Central memory CD8-positive, alpha-beta T cell (primary cell): ENCODE measurements around the gene FIP1L1.
"Not testable (repeated sequence)": the region's sequence is repeated elsewhere in the genome, so short reads cannot be mapped to it uniquely, and the experiment has no call there.

ENCODE experiments used
- ATAC-seq: fragments of 150-1000 bp; cut with Tn5 transposase; replicated peaks from 2 replicates; pipeline ENCODE4 v1.10.0; 2022; ENCODE audit warnings: mild to moderate bottlenecking, moderate FRiP score, moderate number of reproducible peaks; ENCODE audit not compliant: poor library complexity, severe bottlenecking; ENCODE audit errors: extremely low read depth
- DNase-seq, 2 donors: peaks; one replicate each; pipeline ENCODE4 v3.0.0; 2021; ENCODE audit warnings: low spot score in 2 of 2
- H3K27ac Mint-ChIP-seq: one replicate; pipeline ENCODE4 v1.8.0; 2022; ENCODE audit warnings: low read depth, mild to moderate bottlenecking, moderate library complexity, mixed read lengths
- H3K27me3 Mint-ChIP-seq: one replicate; pipeline ENCODE4 v1.8.0; 2022; ENCODE audit warnings: mixed read lengths
- H3K36me3 Mint-ChIP-seq: one replicate; pipeline ENCODE4 v1.8.0; 2022; ENCODE audit warnings: mild to moderate bottlenecking, moderate library complexity, mixed read lengths; ENCODE audit not compliant: insufficient read depth
- H3K4me1 Mint-ChIP-seq: one replicate; pipeline ENCODE4 v1.8.0; 2022; ENCODE audit warnings: mixed read lengths
- H3K4me3 Mint-ChIP-seq: one replicate; pipeline ENCODE4 v1.8.0; 2022; ENCODE audit warnings: mild to moderate bottlenecking, moderate library complexity, mixed read lengths
- H3K9me3 Mint-ChIP-seq: one replicate; pipeline ENCODE4 v1.8.0; 2022; ENCODE audit warnings: mixed read lengths

The FIP1L1 gene, protein sequence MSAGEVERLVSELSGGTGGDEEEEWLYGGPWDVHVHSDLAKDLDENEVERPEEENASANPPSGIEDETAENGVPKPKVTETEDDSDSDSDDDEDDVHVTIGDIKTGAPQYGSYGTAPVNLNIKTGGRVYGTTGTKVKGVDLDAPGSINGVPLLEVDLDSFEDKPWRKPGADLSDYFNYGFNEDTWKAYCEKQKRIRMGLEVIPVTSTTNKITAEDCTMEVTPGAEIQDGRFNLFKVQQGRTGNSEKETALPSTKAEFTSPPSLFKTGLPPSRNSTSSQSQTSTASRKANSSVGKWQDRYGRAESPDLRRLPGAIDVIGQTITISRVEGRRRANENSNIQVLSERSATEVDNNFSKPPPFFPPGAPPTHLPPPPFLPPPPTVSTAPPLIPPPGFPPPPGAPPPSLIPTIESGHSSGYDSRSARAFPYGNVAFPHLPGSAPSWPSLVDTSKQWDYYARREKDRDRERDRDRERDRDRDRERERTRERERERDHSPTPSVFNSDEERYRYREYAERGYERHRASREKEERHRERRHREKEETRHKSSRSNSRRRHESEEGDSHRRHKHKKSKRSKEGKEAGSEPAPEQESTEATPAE

GRCh38 chr4:53377319-53378170, at the start of gene FIP1L1:
FIP1L1 (plus strand) TSS chr4:53377641; CDS start chr4:53377839, 198 bp downstream.
- H3K4me1 Mint-ChIP-seq: peaks cover 34% of the 10 kb centered on the region

GRCh38 chr4:53334916-53335315, 42.5 kb upstream of the FIP1L1 start:
- not testable (repeated sequence) for ATAC-seq, H3K36me3 Mint-ChIP-seq, DNase-seq, H3K4me1 Mint-ChIP-seq, H3K4me3 Mint-ChIP-seq, H3K27me3 Mint-ChIP-seq, H3K27ac Mint-ChIP-seq, H3K9me3 Mint-ChIP-seq

More at GRCh38 chr4:53377319-53378170, at the start of gene FIP1L1:
- H3K4me3 Mint-ChIP-seq: peak within 1 kb of the TSS; percentile 98
- peaks cover 27% of the 10 kb centered on the region for H3K36me3 Mint-ChIP-seq
- no peaks in the 10 kb centered on the region for H3K9me3 Mint-ChIP-seq
- peak within 1 kb of the TSS; percentile 99 for H3K27ac Mint-ChIP-seq
- peak; percentile 93 for ATAC-seq
- H3K27me3 Mint-ChIP-seq: peaks cover under 1% of the 10 kb centered on the region
- DNase-seq: peak; percentile 90 to 95

DNA sequence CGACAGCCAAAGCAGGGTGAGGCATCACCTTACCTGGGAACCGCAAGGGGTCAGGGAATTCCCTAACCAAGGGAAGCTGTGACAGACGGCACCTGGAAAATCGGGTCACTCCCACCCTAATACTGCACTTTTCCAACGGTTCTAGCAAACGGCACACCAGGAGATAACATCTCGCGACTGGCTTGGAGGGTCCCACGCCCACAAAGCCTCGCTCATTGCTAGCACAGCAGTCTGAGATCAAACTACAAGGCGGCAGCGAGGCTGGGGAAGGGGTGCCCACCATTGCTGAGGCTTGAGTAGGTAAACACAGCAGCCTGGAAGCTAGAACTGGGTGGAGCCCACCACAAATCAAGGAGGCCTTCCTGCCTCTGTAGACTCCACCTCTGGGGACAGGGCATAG, 37.3 kb upstream of the FIP1L1 start:
- not testable (repeated sequence) for H3K9me3 Mint-ChIP-seq

DNA sequence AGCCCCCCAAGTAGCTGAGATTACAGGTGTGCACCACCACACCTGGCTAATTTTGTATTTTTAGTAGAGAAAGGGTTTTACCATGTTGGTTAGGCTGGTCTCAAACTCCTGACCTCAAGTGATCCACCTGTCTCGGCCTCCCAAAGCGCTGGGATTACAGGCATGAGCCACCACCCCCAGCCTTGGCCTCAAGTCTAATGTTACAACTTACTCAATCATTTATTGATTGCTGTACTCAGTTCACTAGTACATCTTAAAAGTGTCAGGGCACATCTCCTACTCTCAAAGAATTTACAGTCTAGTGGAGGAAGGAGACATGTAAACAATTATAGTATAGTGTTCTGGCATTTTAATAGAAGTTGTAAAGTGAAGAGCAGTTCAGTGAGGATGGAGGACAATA, 31.0 kb upstream of the FIP1L1 start:
- not testable (repeated sequence) for H3K36me3 Mint-ChIP-seq, H3K9me3 Mint-ChIP-seq, DNase-seq, H3K4me3 Mint-ChIP-seq, H3K27me3 Mint-ChIP-seq, ATAC-seq, H3K27ac Mint-ChIP-seq
- peaks cover 16% of the 10 kb centered on the region for H3K4me1 Mint-ChIP-seq

More for the DNA sequence above, 37.3 kb upstream of the FIP1L1 start:
- H3K4me1 Mint-ChIP-seq: peaks cover 22% of the 10 kb centered on the region
- H3K27ac Mint-ChIP-seq, H3K27me3 Mint-ChIP-seq, H3K36me3 Mint-ChIP-seq, DNase-seq, ATAC-seq, H3K4me3 Mint-ChIP-seq: not testable (repeated sequence)

DNA sequence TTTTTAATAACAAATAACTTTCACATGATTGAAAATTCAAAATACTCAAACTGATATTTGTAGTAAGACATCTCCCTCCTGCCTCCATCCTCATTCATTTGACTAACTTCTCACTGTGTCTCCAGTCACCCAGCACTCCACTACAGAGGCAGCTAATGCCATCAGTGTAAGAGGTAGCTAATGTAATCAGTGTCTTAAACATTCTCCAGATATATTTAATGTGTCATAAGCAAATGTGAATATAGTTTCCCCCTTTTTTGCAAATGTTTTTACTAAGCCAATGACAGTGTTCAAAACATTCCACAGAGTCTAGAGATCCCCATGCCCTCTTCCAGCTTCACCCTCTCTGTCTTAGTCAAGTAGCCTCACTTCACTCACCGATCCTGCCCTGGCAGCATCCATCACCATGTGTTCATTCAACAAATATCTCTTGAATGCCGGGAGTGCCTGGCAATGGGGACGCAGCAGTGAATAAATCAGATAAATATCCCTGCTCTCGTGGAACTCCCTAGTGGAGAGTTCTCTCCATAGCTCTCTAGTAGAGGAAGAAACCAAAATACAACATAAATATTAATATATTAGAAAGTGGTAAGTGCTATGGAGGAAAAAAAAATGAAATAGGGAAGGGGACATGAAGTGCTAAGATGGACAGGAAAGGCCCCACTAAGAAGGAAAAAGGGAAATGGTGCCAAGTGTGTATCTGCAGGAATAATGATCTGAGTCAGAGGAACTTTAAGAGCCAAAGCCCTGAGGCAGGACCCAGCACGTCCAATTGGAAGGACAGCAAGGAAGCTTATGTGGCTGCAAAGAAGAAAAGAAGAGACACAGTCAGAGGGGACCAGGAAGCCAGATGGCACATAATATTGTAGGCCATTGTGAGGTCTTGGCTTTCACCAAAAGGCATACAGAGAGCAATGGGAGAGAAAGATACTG, 30.3 kb upstream of the FIP1L1 start:
- Mint-ChIP-seq H3K27ac (no peak overlapping the region), H3K4me1 (peaks cover 11% of the 10 kb centered on the region), H3K9me3 (no peaks in the 10 kb centered on the region), H3K36me3 (peaks cover 11% of the 10 kb centered on the region), H3K27me3 (no peaks in the 10 kb centered on the region), H3K4me3 (no peak overlapping the region)
- DNase-seq: no peak
- ATAC-seq: no peak

GRCh38 chr4:53348046-53348445, 29.4 kb upstream of the FIP1L1 start:
- H3K9me3 Mint-ChIP-seq: no peaks in the 10 kb centered on the region
- DNase-seq: no peak
- no peak overlapping the region for H3K27ac Mint-ChIP-seq
- H3K36me3 Mint-ChIP-seq: peaks cover 15% of the 10 kb centered on the region
- ATAC-seq: no peak
- H3K4me3 Mint-ChIP-seq: no peak overlapping the region
- H3K27me3 Mint-ChIP-seq: no peaks in the 10 kb centered on the region
- peaks cover 5% of the 10 kb centered on the region for H3K4me1 Mint-ChIP-seq

- H3K36me3 Mint-ChIP-seq: peaks cover 15% of the 10 kb centered on the region
- no peaks in the 10 kb centered on the region for H3K27me3 Mint-ChIP-seq
- DNase-seq: no peak
- H3K4me3 Mint-ChIP-seq: no peak overlapping the region
- no peak for ATAC-seq
- no peaks in the 10 kb centered on the region for H3K9me3 Mint-ChIP-seq
- H3K4me1 Mint-ChIP-seq: no peaks in the 10 kb centered on the region
- no peak overlapping the region for H3K27ac Mint-ChIP-seq
Measured at GRCh38 chr4:53349091-53349491, 28.4 kb upstream of the FIP1L1 start.

- Mint-ChIP-seq H3K4me1 (no peaks in the 10 kb centered on the region), H3K27me3 (no peaks in the 10 kb centered on the region), H3K4me3 (no peak overlapping the region), H3K36me3 (peaks cover 13% of the 10 kb centered on the region), H3K9me3 (no peaks in the 10 kb centered on the region), H3K27ac (no peak overlapping the region)
- ATAC-seq (no peak), DNase-seq (no peak)
Measured at GRCh38 chr4:53354012-53354722, 23.3 kb upstream of the FIP1L1 start.

GRCh38 chr4:53355930-53356521, 21.4 kb upstream of the FIP1L1 start:
- Mint-ChIP-seq H3K4me3 (no peak overlapping the region), H3K36me3 (peaks cover 7% of the 10 kb centered on the region), H3K27ac (no peak overlapping the region), H3K4me1 (peaks cover 14% of the 10 kb centered on the region), H3K9me3 (no peaks in the 10 kb centered on the region), H3K27me3 (no peaks in the 10 kb centered on the region)
- DNase-seq: no peak
- ATAC-seq: no peak

DNA sequence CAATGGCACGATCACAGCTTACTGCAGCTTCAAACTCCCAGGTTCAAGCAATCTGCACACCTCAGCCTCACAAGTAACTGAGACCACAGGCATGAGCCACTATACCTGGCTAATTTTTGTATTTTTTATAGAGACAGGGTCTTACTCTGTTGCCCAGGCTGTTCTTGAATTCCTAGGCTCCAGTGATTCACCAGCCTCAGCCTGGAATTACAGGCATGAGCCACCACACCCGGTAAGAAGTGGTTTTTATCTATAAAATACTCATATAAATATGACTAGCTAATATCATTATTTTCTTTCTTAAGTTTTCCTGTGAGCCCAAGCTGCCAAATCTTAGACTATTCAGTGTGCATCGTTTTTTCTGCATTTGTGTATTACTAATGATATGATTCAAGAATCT, 16.0 kb upstream of the FIP1L1 start:
- Mint-ChIP-seq H3K4me3 (no peak overlapping the region), H3K36me3 (peaks cover 12% of the 10 kb centered on the region), H3K27me3 (no peaks in the 10 kb centered on the region), H3K9me3 (no peaks in the 10 kb centered on the region), H3K4me1 (peaks cover 47% of the 10 kb centered on the region), H3K27ac (peak overlapping the region; percentile 26)
- DNase-seq (no peak), ATAC-seq (no peak)

GRCh38 chr4:53362093-53362492, 15.3 kb upstream of the FIP1L1 start:
- H3K27ac Mint-ChIP-seq: peak overlapping the region; percentile 26
- H3K27me3 Mint-ChIP-seq: no peaks in the 10 kb centered on the region
- H3K9me3 Mint-ChIP-seq: no peaks in the 10 kb centered on the region
- peaks cover 13% of the 10 kb centered on the region for H3K36me3 Mint-ChIP-seq
- H3K4me1 Mint-ChIP-seq: peaks cover 50% of the 10 kb centered on the region
- DNase-seq: no peak
- ATAC-seq: no peak
- H3K4me3 Mint-ChIP-seq: peak overlapping the region; percentile 1
